ENCODE results near the gene SMAP2.
"Not testable (repeated sequence)": the region's sequence is repeated elsewhere in the genome, so short reads cannot be mapped to it uniquely, and the experiment has no call there.

The SMAP2 gene

GRCh38 chr1:40373323-40374283 is at the start of gene SMAP2:
SMAP2 (plus strand) TSS chr1:40373727; CDS start chr1:40374121, 394 bp downstream.
- peak; percentile 87 for DNase-seq (ENCODE audit: low read depth, low spot score)

GRCh38 chr1:40331403-40331802 is 42.1 kb upstream of the SMAP2 start:
- not testable (repeated sequence) for DNase-seq (ENCODE audit: low read depth, low spot score)

- DNase-seq (ENCODE audit: low read depth, low spot score), result no peak
Measured at GRCh38 chr1:40332695-40333094, 40.8 kb upstream of the SMAP2 start.

- DNase-seq (ENCODE audit: low read depth, low spot score), result no peak
Measured at GRCh38 chr1:40337443-40337842, 36.1 kb upstream of the SMAP2 start.

GRCh38 chr1:40338745-40339419 is 34.6 kb upstream of the SMAP2 start:
- DNase-seq (ENCODE audit: low read depth, low spot score), result peak; percentile 80

GRCh38 chr1:40339420-40340323 is 33.9 kb upstream of the SMAP2 start:
- DNase-seq (ENCODE audit: low read depth, low spot score), result no peak

GRCh38 chr1:40341491-40342380 is 31.8 kb upstream of the SMAP2 start:
- DNase-seq (ENCODE audit: low read depth, low spot score), result no peak

DNA sequence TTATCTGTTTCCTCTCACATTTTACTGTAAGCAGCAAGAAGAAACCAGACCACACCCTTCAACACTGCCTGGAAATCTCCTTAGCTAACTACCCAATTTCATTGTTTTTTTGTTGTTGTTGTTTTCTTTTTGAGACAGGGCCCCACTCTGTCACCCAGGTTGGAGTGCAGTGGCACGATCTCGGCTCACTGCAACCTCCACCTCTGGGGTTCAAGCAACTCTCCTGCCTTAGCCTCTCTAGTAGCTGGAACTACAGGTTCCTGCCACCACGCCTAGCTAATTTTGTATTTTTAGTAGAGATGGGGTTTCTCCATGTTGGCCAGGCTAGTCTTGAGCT is 31.2 kb upstream of the SMAP2 start:
- DNase-seq (ENCODE audit: low read depth, low spot score), result not testable (repeated sequence)

- no peak for DNase-seq (ENCODE audit: low read depth, low spot score)
Measured at GRCh38 chr1:40344597-40344996, 28.9 kb upstream of the SMAP2 start.

- DNase-seq (ENCODE audit: low read depth, low spot score), result no peak
Measured at GRCh38 chr1:40350391-40350790, 23.1 kb upstream of the SMAP2 start.

DNA sequence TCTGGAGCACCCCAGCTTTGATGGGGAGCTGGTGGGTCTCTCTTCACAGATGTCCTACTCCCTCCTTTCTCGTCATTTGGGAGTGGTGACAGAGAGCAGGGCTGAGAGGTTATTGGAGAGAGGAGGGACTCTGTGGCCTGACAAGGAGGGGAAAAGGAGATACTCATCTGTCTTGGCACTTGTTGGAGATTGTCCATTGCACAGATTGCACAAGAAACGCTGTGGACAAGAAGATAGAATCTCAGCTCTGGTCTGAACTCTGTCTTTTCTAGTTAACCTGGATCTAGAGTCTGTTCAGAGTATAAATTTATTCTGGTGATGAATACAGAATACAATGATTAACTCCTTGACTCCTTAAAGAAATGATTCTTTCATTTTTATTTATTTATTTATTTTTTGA is 22.4 kb upstream of the SMAP2 start:
- no peak for DNase-seq (ENCODE audit: low read depth, low spot score)

DNA sequence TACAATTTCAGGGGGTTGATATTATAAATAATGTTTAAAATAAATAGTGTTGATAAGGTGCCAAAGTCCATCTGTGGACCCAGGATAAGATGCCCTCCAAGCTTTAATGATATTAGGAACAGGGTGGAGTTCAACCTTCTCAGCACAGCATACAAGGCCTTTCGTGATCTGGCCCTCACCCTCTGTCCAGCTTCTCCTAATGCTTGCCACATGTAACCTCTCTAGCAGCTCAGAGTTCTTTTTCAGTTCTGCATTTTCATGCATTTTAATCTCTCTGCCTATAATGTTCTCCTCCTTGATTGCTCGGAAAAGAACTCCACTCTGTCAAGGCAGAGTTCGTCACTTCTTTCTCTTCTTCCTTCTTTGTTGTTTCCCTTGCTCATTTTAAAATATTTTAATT is 21.4 kb upstream of the SMAP2 start:
- no peak for DNase-seq (ENCODE audit: low read depth, low spot score)

GRCh38 chr1:40353082-40353481 is 20.4 kb upstream of the SMAP2 start:
- no peak for DNase-seq (ENCODE audit: low read depth, low spot score)

DNA sequence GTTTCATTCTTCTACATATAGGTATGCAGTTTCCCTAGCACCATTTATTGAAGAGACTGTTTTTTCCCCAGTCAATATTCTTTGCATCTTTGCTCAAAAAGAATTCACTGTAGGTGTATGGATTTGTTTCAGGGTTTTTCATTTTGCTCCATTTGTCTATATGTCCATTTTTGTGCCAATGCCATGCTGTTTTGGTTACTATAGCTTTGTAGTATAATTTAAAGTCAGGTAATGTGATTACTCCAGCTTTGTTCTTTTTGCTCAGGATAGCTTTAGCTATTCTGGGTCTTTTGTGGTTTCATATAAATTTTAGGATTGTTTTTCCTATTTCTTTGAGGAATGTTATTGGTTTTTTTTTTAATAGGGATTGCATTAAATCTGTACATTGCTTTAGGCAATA is 15.9 kb upstream of the SMAP2 start:
- DNase-seq (ENCODE audit: low read depth, low spot score), result no peak

DNA sequence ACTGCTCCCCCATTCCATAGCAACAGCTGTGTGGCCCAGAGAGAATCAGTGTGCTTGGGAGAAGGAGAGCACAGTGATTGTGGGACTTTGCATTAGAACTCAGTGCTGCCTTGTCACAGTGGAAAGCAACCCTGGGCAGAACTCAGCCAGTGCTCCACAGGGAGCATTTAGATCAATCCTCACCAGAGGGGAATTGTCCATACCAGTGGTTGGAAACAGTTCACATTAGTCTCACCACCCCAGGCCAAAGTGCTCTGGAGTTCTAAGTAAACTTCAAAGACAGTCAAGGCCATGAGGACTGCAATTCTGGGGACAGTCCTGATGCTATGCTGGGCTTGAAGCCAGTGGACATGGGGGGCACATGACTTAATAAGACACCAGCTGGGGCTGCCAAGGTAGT is 12.9 kb upstream of the SMAP2 start:
- DNase-seq (ENCODE audit: low read depth, low spot score), result no peak

- DNase-seq (ENCODE audit: low read depth, low spot score), result no peak
Measured at GRCh38 chr1:40361201-40361600, 12.3 kb upstream of the SMAP2 start.

DNA sequence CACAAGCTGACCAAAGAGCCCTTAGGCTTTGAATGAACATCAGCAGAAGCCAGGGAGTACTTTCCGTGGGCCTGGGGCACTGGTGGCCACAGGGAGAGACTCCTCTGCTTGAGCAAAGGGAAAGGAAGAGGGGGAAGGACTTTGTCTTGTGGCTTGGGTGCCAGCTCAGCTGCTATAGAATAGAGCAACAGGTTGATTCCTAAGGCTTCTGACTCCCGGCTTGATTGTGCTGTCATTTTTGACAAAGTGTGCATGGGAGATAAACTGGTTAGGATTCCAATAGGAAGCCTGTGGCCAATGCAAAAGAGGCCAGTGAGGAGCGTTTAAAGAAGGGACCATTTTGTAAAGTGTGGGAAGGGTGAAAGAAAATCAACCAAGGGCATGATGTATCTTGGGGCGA is 11.9 kb upstream of the SMAP2 start:
- DNase-seq (ENCODE audit: low read depth, low spot score), result no peak

- DNase-seq (ENCODE audit: low read depth, low spot score), result no peak
Measured at GRCh38 chr1:40362199-40362598, 11.3 kb upstream of the SMAP2 start.

GRCh38 chr1:40362699-40363098 is 10.8 kb upstream of the SMAP2 start:
- no peak for DNase-seq (ENCODE audit: low read depth, low spot score)

GRCh38 chr1:40363721-40364120 is 9.8 kb upstream of the SMAP2 start:
- no peak for DNase-seq (ENCODE audit: low read depth, low spot score)

- no peak for DNase-seq (ENCODE audit: low read depth, low spot score)
Measured at GRCh38 chr1:40371707-40372258, 1.7 kb upstream of the SMAP2 start.
